GM13977 (cell line): ENCODE data around the gene AFG3L2.
A peak's percentile ranks its signal among the peaks of the same experiment; 100 is the strongest.

Experiments
- DNase-seq: peaks from one replicate; pipeline ENCODE4 v3.0.0; 2012; ENCODE audit warnings: low spot score
- in situ Hi-C: fragments of 300-500 bp; cut with MboI; formaldehyde crosslinking; loops from one replicate; pipeline ENCODE4 v1.12.0; 2022; ENCODE audit warnings: low sequenced_read_pairs, low pct_unique_long_range_greater_than_20kb, mixed read lengths, inconsistent platforms; ENCODE audit not compliant: unreplicated experiment
- TF ChIP-seq, protein P1 (sequence below): IDR thresholded peaks from 2 replicates; pipeline ENCODE4 v1.5.1; 2012; ENCODE audit warnings: mild to moderate bottlenecking, control low read depth; ENCODE audit not compliant: insufficient read depth; ENCODE audit errors: extremely low read depth, missing control alignments

Gene AFG3L2

DNA sequence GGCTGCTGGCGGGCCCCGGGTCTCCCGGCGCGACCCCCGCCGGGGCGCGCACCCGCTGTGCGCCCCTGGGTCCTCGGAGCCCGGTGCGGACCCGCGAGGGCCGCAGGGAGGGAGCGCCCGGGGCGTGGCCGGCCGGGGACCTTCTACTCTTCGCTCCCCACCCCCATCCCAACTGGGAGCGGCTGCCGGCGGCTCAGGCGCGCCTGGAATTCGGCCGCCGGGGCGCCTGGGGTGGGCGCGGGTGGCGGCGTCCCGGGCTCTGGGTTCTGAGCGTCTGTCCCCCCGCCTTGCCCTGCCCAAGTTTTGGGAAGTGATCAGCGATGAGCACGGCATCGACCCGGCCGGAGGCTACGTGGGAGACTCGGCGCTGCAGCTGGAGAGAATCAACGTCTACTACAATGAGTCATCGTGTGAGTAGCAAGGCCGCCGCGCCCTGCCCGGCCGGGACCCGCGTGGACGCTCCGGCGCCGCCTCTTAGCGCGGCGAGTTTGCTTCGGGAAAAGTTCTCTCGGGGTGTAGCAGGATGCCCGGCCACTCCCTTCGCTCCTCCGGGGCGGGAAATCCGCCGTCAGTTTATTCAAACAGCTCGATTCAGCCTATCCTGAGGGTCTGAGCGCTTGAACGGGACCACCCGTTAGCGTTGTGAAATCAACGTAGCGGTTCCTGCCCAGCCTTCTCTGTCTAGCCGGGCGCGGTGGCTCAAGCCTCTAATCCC, 68.5 kb downstream of the AFG3L2 start:
- DNase-seq, result peak; percentile 84
- TF ChIP-seq, protein P1, sequence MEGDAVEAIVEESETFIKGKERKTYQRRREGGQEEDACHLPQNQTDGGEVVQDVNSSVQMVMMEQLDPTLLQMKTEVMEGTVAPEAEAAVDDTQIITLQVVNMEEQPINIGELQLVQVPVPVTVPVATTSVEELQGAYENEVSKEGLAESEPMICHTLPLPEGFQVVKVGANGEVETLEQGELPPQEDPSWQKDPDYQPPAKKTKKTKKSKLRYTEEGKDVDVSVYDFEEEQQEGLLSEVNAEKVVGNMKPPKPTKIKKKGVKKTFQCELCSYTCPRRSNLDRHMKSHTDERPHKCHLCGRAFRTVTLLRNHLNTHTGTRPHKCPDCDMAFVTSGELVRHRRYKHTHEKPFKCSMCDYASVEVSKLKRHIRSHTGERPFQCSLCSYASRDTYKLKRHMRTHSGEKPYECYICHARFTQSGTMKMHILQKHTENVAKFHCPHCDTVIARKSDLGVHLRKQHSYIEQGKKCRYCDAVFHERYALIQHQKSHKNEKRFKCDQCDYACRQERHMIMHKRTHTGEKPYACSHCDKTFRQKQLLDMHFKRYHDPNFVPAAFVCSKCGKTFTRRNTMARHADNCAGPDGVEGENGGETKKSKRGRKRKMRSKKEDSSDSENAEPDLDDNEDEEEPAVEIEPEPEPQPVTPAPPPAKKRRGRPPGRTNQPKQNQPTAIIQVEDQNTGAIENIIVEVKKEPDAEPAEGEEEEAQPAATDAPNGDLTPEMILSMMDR, result no peak
- in situ Hi-C loops, result no loop called here

GRCh38 chr18:12307701-12308385, 69.2 kb downstream of the AFG3L2 start, which contains the start of gene TUBB6:
TUBB6 (plus strand) TSS chr18:12308241; CDS start chr18:12308293, 52 bp downstream.
- in situ Hi-C loops, result no loop called here
- TF ChIP-seq, protein P1, result no peak
- DNase-seq, result peak; percentile 95

DNA sequence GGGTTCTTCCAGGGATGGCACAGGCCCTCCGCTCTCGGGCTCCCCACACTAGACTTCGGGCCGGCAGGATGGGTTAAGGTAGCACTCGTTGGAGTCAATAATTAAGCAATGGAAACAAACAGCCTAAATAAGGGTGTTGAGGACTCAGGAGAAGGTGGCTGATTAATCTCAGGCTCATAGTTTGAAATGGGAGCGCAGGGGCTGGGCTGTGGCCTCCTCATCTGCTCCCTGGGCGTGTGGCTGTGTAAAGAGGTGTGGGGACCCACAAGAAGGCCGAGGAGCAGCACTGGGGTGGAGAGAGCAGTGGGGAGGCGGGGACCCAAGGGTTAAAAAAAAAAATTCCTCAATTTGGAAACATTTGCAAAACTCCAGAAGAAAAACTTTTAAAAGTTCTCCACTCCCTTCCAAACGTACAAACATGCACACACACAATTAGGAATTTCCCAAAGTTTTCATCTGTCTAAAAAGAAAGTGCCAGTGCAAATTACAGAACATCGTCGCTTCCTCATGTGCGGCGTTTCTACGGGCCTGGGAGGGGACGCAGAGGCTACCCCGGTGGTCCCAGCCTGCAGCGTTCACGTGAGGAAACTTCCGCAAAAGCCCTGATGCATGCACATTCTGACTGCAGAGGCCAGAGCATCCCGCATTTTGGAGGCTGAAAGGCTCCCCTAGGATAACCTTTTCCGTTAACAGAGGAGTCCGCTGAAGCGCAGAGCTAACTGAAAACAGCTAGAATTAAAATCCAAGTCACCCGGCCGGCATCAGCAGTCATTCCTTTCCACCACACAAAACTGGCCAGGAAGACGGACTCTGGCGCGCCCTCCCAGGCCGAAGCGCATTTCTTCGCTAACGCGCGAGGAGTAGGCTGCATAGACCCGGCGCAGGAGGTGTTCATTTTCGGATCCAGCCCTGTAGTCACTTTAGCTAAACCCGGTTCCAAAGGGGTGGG, 70.0 kb downstream of the AFG3L2 start:
- DNase-seq, result peak; percentile 52
- TF ChIP-seq, protein P1, result peak; percentile 37
- in situ Hi-C loops, result no loop called here

- in situ Hi-C loops, result no loop called here
- TF ChIP-seq, protein P1, result no peak
- no peak for DNase-seq
These were observed 70.9 kb downstream of the AFG3L2 start for GRCh38 chr18:12305930-12306629.

DNA sequence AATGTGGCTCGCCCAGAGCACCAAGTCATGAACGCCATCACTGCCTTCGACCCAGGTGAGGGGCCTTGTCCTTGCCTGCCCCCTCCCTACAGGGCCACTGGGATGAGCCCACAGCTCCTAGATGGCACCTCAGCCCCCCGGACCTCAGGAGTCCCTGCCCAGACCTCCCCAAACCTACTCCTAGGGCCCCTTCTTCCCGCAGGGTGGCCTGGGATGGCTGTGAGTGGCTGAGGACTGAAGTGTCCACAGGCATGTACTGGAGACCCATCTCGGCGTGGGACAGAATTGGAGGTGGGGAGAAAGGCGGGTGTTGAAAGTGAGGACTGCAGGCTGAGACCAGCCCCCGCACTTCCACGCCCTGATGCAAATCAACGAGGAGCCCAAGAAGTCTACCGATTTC, 71.8 kb downstream of the AFG3L2 start:
- in situ Hi-C loops, result no loop called here
- TF ChIP-seq, protein P1, result no peak
- DNase-seq, result no peak
